Measurements from ENCODE around the gene C4orf17. TPM values are rescaled to one million over a fixed set of nuclear protein-coding genes. Genes with fewer than 3 reads are reported as not detected.

C4orf17 gene
- total and polyA plus RNA-seq, 2 of the 8 experiments (the other 6 are each of a cell fraction or from before 2014, with no cell fraction given), result not detected

- Histone ChIP-seq H2BK15ac (ENCODE audit: low read length) (no peak overlapping the region), H2BK120ac (replicated peaks; ENCODE audit: low read depth, low read length) (no peak overlapping the region), H3K4me2 (ENCODE audit: insufficient read depth in 1 of 2, low read depth in 2 of 2, low read length in 2 of 2) (no peak overlapping the region), H4K91ac (replicated peaks; ENCODE audit: insufficient read length, low read length) (no peak overlapping the region), H3K79me1 (ENCODE audit: low read depth, low read length) (no peaks in the 10 kb centered on the region), H3K23me2 (ENCODE audit: low read depth, low read length) (no peaks in the 10 kb centered on the region; the same call in 1 of the 2 replicates), H3K27ac (ENCODE audit: low read depth, low read length) (no peak overlapping the region), H3K9me3 (ENCODE audit: insufficient read depth in 2 of 2, low read depth in 1 of 2, low read length in 1 of 2) (no peaks in the 10 kb centered on the region), H4K20me1 (replicated peaks in 1 of 2; ENCODE audit: control insufficient read depth in 1 of 2, insufficient read depth in 2 of 2, low read length in 2 of 2) (no peaks in the 10 kb centered on the region), H2AK5ac (ENCODE audit: low read depth, low read length) (no peak overlapping the region), H3K4me3 (ENCODE audit: extremely low read depth in 1 of 4, insufficient read depth in 2 of 4, low read depth in 3 of 4, low read length in 4 of 4) (no peak overlapping the region), H3K27me3 (replicated peaks in 1 of 4; ENCODE audit: control insufficient read depth in 3 of 4, extremely low read depth in 1 of 4, insufficient read depth in 3 of 4, low read length in 3 of 4) (no peaks in the 10 kb centered on the region), H4K5ac (ENCODE audit: insufficient read length, low read depth, low read length) (no peak overlapping the region), H3K56ac (replicated peaks; ENCODE audit: insufficient read length, low read depth, low read length) (no peak overlapping the region), H2BK12ac (ENCODE audit: low read depth, low read length) (no peak overlapping the region), H2AFZ (ENCODE audit: low read length) (no peak overlapping the region), H3K9ac (replicated peaks in 1 of 4; ENCODE audit: extremely low read depth in 1 of 4, low read depth in 3 of 4, low read length in 3 of 4) (no peak overlapping the region), H3K14ac (ENCODE audit: insufficient read length) (no peak overlapping the region), H3K23ac (ENCODE audit: insufficient read length) (no peak overlapping the region), H2BK20ac (ENCODE audit: low read length) (no peak overlapping the region), H3K36me3 (ENCODE audit: control insufficient read depth in 2 of 4, insufficient read depth in 4 of 4, low read length in 3 of 4) (no peaks in the 10 kb centered on the region), H2BK5ac (ENCODE audit: low read depth, low read length) (no peak overlapping the region), H3K79me2 (ENCODE audit: control insufficient read depth in 1 of 2, insufficient read depth in 2 of 2, low read length in 2 of 2) (no peaks in the 10 kb centered on the region), H4K8ac (ENCODE audit: extremely low read depth, insufficient read depth, low read length) (no peak overlapping the region), H3K4me1 (replicated peaks in 1 of 4; ENCODE audit: control insufficient read depth in 3 of 4, insufficient read depth in 4 of 4, low read length in 3 of 4) (no peaks in the 10 kb centered on the region), H3K4ac (replicated peaks; ENCODE audit: insufficient read length, low read depth, low read length) (no peak overlapping the region), H3K18ac (ENCODE audit: extremely low read depth, low read length) (no peak overlapping the region)
- CTCF ChIA-PET (ENCODE audit: partially characterized antibody), result interaction anchor here (1.2 kb wide), 1 partner anchor 46 kb away, joined by 3 read pairs; no protein-coding TSS in a partner anchor
- WGBS, 2 experiments (ENCODE audit: extremely low coverage in 1 of 2, insufficient coverage in 1 of 2, insufficient read length in 1 of 2, insufficient replicate concordance in 2 of 2, low coverage in 1 of 2, low lambda C conversion rate in 2 of 2, missing lambda C conversion rate in 1 of 2), result 65% methylated on average over 1 of the region's 1 CpG; no CpG with 5 or more reads in 1 of the 2 experiments
- POLR2A ChIA-PET (ENCODE audit: partially characterized antibody), result no interaction called here
- no peak for DNase-seq (ENCODE audit: low read depth in 1 of 2, low spot score in 2 of 2)
- TF ChIP-seq GABPA (IDR thresholded peaks at IDR 0.05; ENCODE audit: borderline replicate concordance, insufficient read depth, low read length) (no peak), SIRT6 (IDR thresholded peaks at IDR 0.05; ENCODE audit: low read length) (no peak), TEAD4 (IDR thresholded peaks at IDR 0.05; ENCODE audit: low read depth, low read length) (no peak), YY1 (IDR thresholded peaks at IDR 0.05; ENCODE audit: low read depth, low read length) (no peak), NANOG (IDR thresholded peaks at IDR 0.05; ENCODE audit: insufficient read depth, low read depth, low read length, poor library complexity, severe bottlenecking) (no peak), JUND (IDR thresholded peaks at IDR 0.05; ENCODE audit: low read length) (no peak), EP300 (IDR thresholded peaks at IDR 0.05; ENCODE audit: borderline replicate concordance in 1 of 2, low read depth in 2 of 2, low read length in 2 of 2) (no peak), CEBPB (IDR thresholded peaks at IDR 0.05; ENCODE audit: low read depth, low read length) (no peak)
- FAIRE-seq, result no peak
These were observed 76.0 kb downstream of the C4orf17 start for GRCh38 chr4:99586797-99587196.

Measured in H1 (cell line).